H9 (cell line): ENCODE measurements around the gene TBX5. TPM values are rescaled to one million over a fixed set of nuclear protein-coding genes. Genes with fewer than 3 reads are reported as not detected.

Experiments
- DNase-seq: peaks from one replicate; pipeline ENCODE4 v3.0.0-alpha.2; 2017
- H2AFZ ChIP-seq: one replicate; pipeline ENCODE4 v1.6.1; 2013; ENCODE audit warnings: mild to moderate bottlenecking, low read length, control low read depth, moderate library complexity
- H2AK5ac ChIP-seq: 2 replicates; pipeline ENCODE4 v1.6.1; 2013; ENCODE audit warnings: low read length, control low read depth, mixed read lengths; ENCODE audit not compliant: insufficient read length
- H2BK120ac ChIP-seq: one replicate; pipeline ENCODE4 v1.6.1; 2013; ENCODE audit warnings: low read depth, mild to moderate bottlenecking, low read length, control low read depth, inconsistent platforms; ENCODE audit not compliant: poor library complexity, severe bottlenecking
- H2BK12ac ChIP-seq: 2 replicates; pipeline ENCODE4 v1.6.1; 2013; ENCODE audit warnings: low read length, control low read depth, mixed read lengths, low read depth; ENCODE audit not compliant: insufficient read length
- H2BK15ac ChIP-seq: 2 replicates; pipeline ENCODE4 v1.6.1; 2013; ENCODE audit warnings: low read depth, low read length, control low read depth
- H2BK20ac ChIP-seq: one replicate; pipeline ENCODE4 v1.6.1; 2013; ENCODE audit warnings: low read depth, mild to moderate bottlenecking, low read length, control low read depth, inconsistent platforms; ENCODE audit not compliant: poor library complexity, severe bottlenecking
- H2BK5ac ChIP-seq: 2 replicates; pipeline ENCODE4 v1.6.1; 2013; ENCODE audit warnings: low read length, control low read depth, mixed read lengths; ENCODE audit not compliant: insufficient read length
- H3K14ac ChIP-seq: 2 replicates; pipeline ENCODE4 v1.6.1; 2013; ENCODE audit warnings: low read length, control low read depth; ENCODE audit not compliant: insufficient read depth
- H3K18ac ChIP-seq: 2 replicates; pipeline ENCODE4 v1.6.1; 2013; ENCODE audit warnings: low read depth, mild to moderate bottlenecking, mixed read lengths, low read length, control low read depth; ENCODE audit not compliant: insufficient read length
- H3K23ac ChIP-seq: 2 replicates; pipeline ENCODE4 v1.6.1; 2013; ENCODE audit warnings: low read length, control low read depth, mixed read lengths, low read depth; ENCODE audit not compliant: insufficient read length
- H3K23me2 ChIP-seq: 2 replicates; pipeline ENCODE4 v1.6.1; 2013; ENCODE audit warnings: low read depth, mild to moderate bottlenecking, mixed read lengths, low read length, control low read depth; ENCODE audit not compliant: insufficient read length, poor library complexity, severe bottlenecking
- H3K27ac ChIP-seq: 2 replicates; pipeline ENCODE4 v1.5.1; 2013; ENCODE audit warnings: low read length, control low read depth, mixed read lengths, low read depth; ENCODE audit not compliant: insufficient read length
- H3K27me3 ChIP-seq: 2 replicates; pipeline ENCODE4 v1.6.1; 2013; ENCODE audit warnings: low read length, control low read depth, inconsistent platforms; ENCODE audit not compliant: insufficient read depth
- H3K4ac ChIP-seq: 2 replicates; pipeline ENCODE4 v1.6.1; 2013; ENCODE audit warnings: low read depth, mild to moderate bottlenecking, control low read depth, inconsistent platforms, low read length, moderate library complexity
- H3K4me1 ChIP-seq: 2 replicates; pipeline ENCODE4 v1.6.1; 2013; ENCODE audit warnings: low read length, control low read depth, inconsistent platforms; ENCODE audit not compliant: insufficient read depth
- H3K4me2 ChIP-seq: 2 replicates; pipeline ENCODE4 v1.6.1; 2013; ENCODE audit warnings: low read length, control low read depth, mixed read lengths; ENCODE audit not compliant: insufficient read length, insufficient read depth
- H3K56ac ChIP-seq: 2 replicates; pipeline ENCODE4 v1.6.1; 2013; ENCODE audit warnings: low read depth, mild to moderate bottlenecking, mixed read lengths, low read length, control low read depth; ENCODE audit not compliant: insufficient read length
- H3K79me1 ChIP-seq: 2 replicates; pipeline ENCODE4 v1.6.1; 2013; ENCODE audit warnings: low read depth, mild to moderate bottlenecking, moderate library complexity, low read length, control low read depth, inconsistent platforms; ENCODE audit not compliant: insufficient read depth, poor library complexity, severe bottlenecking
- H3K79me2 ChIP-seq: 2 replicates; pipeline ENCODE4 v1.6.1; 2013; ENCODE audit warnings: low read length, control low read depth, inconsistent platforms; ENCODE audit not compliant: insufficient read depth
- H3K9ac ChIP-seq: 2 replicates; pipeline ENCODE4 v1.6.1; 2013; ENCODE audit warnings: low read length, control low read depth, mixed read lengths; ENCODE audit not compliant: insufficient read length; ENCODE audit errors: extremely low read depth
- H3K9me3 ChIP-seq: one replicate; pipeline ENCODE4 v1.6.1; 2013; ENCODE audit warnings: low read depth, low read length, inconsistent platforms; ENCODE audit not compliant: control insufficient read depth
- H3T11ph ChIP-seq: one replicate; pipeline ENCODE4 v1.6.1; 2013; ENCODE audit warnings: mild to moderate bottlenecking, low read length, control low read depth, inconsistent platforms
- H4K20me1 ChIP-seq: one replicate; pipeline ENCODE4 v1.6.1; 2013; ENCODE audit not compliant: control insufficient read depth, insufficient read length, insufficient read depth
- H4K5ac ChIP-seq: 2 replicates; pipeline ENCODE4 v1.6.1; 2013; ENCODE audit warnings: low read depth, mild to moderate bottlenecking, mixed read lengths, low read length, control low read depth; ENCODE audit not compliant: insufficient read length
- H4K8ac ChIP-seq: replicated peaks from 2 replicates; pipeline ENCODE4 v1.6.1; 2013; ENCODE audit warnings: low read length, control low read depth, mixed read lengths, low read depth; ENCODE audit not compliant: insufficient read length
- H4K91ac ChIP-seq: 2 replicates; pipeline ENCODE4 v1.6.1; 2013; ENCODE audit warnings: low read depth, mild to moderate bottlenecking, moderate library complexity, mixed read lengths, low read length, control low read depth; ENCODE audit not compliant: insufficient read length
- H3K27ac Mint-ChIP-seq, 3 experiments: 2 replicates in 2 of 3; 3 replicates in 1 of 3; pipeline ENCODE4 v1.8.0; 2020 to 2021; ENCODE audit warnings: mixed read lengths in 3 of 3, mild to moderate bottlenecking in 1 of 3, moderate library complexity in 1 of 3
- H3K27me3 Mint-ChIP-seq: 2 replicates; pipeline ENCODE4 v1.8.0; 2021; ENCODE audit warnings: low read depth, mild to moderate bottlenecking, moderate library complexity, mixed read lengths
- H3K36me3 Mint-ChIP-seq, 3 experiments: 2 replicates in 2 of 3; 3 replicates in 1 of 3; pipeline ENCODE4 v1.8.0; 2020 to 2021; ENCODE audit warnings: low read depth in 3 of 3, mixed read lengths in 3 of 3; ENCODE audit not compliant: insufficient read depth in 1 of 3
- H3K4me1 Mint-ChIP-seq, 2 experiments: 2 replicates each; pipeline ENCODE4 v1.8.0; 2020; ENCODE audit warnings: mixed read lengths in 2 of 2
- H3K4me3 Mint-ChIP-seq, 2 experiments: 2 replicates in 1 of 2; 3 replicates in 1 of 2; pipeline ENCODE4 v1.8.0; 2020 to 2021; ENCODE audit warnings: mild to moderate bottlenecking in 2 of 2, mixed read lengths in 2 of 2, moderate library complexity in 1 of 2
- H3K9me3 Mint-ChIP-seq, 2 experiments: 2 replicates in 1 of 2; 3 replicates in 1 of 2; pipeline ENCODE4 v1.8.0; 2020; ENCODE audit warnings: mild to moderate bottlenecking in 2 of 2, mixed read lengths in 2 of 2, moderate library complexity in 1 of 2
- WGBS: extraction: QIAGEN DNeasy Blood & Tissue Kit; methylation state at CpG from one replicate; pipeline ENCODE4 v1.1.7; 2013; ENCODE audit warnings: missing lambda C conversion rate, low lambda C conversion rate, mixed read lengths; ENCODE audit not compliant: insufficient read length; ENCODE audit errors: extremely low coverage; 5-methylcytosine and 5-hydroxymethylcytosine counted together
- total RNA-seq: library from RNA; stranded (reverse); gene quantifications from 2 replicates; pipeline ENCODE4 v1.2.1, GENCODE V29; 2021
- TF ChIP-seq, protein P1 (sequence below): fragments of 200-600 bp; sonication (generic); conservative IDR thresholded peaks from 3 replicates; pipeline ENCODE4 v1.8.0; 2021; ENCODE audit warnings: antibody characterized with exemption, mild to moderate bottlenecking

TBX5 gene
- total RNA-seq, 1 experiment from 2014 or later, result not detected

DNA sequence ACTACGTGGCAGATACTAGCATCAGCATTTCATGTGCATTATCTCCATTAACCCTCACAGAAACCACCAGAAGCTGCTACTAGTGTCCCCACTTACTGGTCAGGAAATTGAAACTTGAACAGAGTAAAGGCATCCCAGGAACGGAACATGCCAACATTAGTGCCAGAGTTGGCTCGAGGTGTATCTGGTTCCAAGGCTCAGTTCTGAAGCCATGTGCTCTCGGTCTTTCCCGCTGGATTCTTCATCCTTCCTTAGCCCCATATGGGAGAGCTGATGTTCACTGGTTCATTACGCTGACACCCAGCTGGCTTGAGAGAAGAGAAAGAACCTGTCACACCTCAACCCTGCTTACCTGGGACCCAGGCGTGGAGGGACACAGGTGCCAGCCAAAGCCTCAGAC is 91.5 kb downstream of the TBX5 start:
- Histone ChIP-seq H4K20me1 (no peaks in the 10 kb centered on the region), H3K18ac (no peak overlapping the region), H3K79me2 (no peaks in the 10 kb centered on the region), H3K27me3 (no peaks in the 10 kb centered on the region), H3K4me1 (no peaks in the 10 kb centered on the region), H2BK12ac (no peak overlapping the region), H2BK120ac (no peak overlapping the region), H2BK15ac (no peak overlapping the region), H2BK20ac (no peak overlapping the region), H3K27ac (no peak overlapping the region), H3K79me1 (no peaks in the 10 kb centered on the region), H3K23me2 (no peaks in the 10 kb centered on the region), H3K14ac (no peak overlapping the region), H3K4ac (no peak overlapping the region), H4K8ac (no peak overlapping the region), H3K56ac (no peak overlapping the region), H3K9ac (no peak overlapping the region), H3K23ac (no peak overlapping the region), H4K91ac (no peak overlapping the region), H3T11ph (no peak overlapping the region), H4K5ac (no peak overlapping the region), H2BK5ac (no peak overlapping the region), H2AFZ (no peak overlapping the region), H3K9me3 (no peaks in the 10 kb centered on the region), H2AK5ac (no peak overlapping the region), H3K4me2 (no peak overlapping the region)
- no CpG with 5 or more reads among the region's 7 CpGs for WGBS
- peaks cover 5 to 7% of the 10 kb centered on the region in 2 experiments for H3K4me1 Mint-ChIP-seq
- H3K9me3 Mint-ChIP-seq, result no peaks in the 10 kb centered on the region
- no peaks in the 10 kb centered on the region for H3K36me3 Mint-ChIP-seq
- H3K27me3 Mint-ChIP-seq, result 0 out of 2 replicates have a peak, but pooled peaks cover 1% of the 10 kb centered on the region
- H3K27ac Mint-ChIP-seq, result no peak overlapping the region
- TF ChIP-seq, protein P1, sequence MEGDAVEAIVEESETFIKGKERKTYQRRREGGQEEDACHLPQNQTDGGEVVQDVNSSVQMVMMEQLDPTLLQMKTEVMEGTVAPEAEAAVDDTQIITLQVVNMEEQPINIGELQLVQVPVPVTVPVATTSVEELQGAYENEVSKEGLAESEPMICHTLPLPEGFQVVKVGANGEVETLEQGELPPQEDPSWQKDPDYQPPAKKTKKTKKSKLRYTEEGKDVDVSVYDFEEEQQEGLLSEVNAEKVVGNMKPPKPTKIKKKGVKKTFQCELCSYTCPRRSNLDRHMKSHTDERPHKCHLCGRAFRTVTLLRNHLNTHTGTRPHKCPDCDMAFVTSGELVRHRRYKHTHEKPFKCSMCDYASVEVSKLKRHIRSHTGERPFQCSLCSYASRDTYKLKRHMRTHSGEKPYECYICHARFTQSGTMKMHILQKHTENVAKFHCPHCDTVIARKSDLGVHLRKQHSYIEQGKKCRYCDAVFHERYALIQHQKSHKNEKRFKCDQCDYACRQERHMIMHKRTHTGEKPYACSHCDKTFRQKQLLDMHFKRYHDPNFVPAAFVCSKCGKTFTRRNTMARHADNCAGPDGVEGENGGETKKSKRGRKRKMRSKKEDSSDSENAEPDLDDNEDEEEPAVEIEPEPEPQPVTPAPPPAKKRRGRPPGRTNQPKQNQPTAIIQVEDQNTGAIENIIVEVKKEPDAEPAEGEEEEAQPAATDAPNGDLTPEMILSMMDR, result no peak
- H3K4me3 Mint-ChIP-seq, result no peak overlapping the region
- no peak for DNase-seq
